Upper lobe of left lung (tissue), 4 donors: ENCODE results near the gene STAB2.

Source experiments
- EP300 ChIP-seq, 4 donors: sonication (generic); formaldehyde crosslinking; IDR thresholded peaks; one replicate each; pipeline ENCODE4 v1.5.1; 2017; ENCODE audit warnings: antibody characterized with exemption in 4 of 4, control low read depth in 2 of 4
- POLR2A ChIP-seq, 4 donors: fragments of 450-650 bp; IDR thresholded peaks; one replicate each; pipeline ENCODE4 v1.5.1; 2016 to 2017; ENCODE audit warnings: antibody characterized with exemption in 4 of 4, mild to moderate bottlenecking in 2 of 4
- POLR2AphosphoS5 ChIP-seq, 2 donors: sonication (generic); formaldehyde crosslinking; IDR thresholded peaks; one replicate each; pipeline ENCODE4 v1.5.1; 2017; ENCODE audit warnings: antibody characterized with exemption in 2 of 2
- TF ChIP-seq, protein P1 (sequence below), 6 experiments: fragments of 450-650 bp in 4 of 6; fragments of 200-600 bp in 2 of 6; sonication (generic) in 2 of 6; IDR thresholded peaks; one replicate each; pipeline ENCODE4 v1.5.1; 2016 to 2019; ENCODE audit warnings: antibody characterized with exemption in 6 of 6

DNA sequence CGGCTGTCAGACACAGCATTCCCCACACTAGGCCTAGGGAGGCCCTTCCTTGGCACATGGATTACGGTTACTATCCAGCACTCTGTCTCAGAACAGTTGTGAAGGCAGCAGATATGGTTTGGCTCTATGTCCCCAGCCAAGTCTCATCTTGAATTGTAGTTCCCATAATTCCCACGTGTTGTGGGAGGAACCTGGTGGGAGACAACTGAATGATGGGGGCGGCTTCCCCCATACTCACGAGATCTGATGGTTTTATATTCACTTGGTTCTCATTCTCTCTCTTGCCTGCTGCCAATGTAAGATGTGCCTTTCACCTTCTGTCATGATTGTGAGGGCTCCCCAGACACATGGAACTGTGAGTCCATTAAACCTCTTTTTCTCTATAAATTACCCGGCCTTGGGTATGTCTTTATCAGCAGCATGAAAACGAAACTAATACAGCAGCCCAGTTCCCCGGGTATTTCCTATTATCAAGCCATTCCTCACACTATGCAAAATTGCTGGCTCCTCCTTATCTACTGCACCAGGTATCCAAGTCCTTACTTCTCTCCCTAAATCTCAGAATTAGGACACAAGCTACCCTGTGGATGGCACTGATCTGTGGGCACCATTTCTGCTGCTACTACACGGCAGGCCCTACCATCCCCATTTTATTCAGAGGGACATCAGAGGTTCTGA lies 220.6 kb downstream of the STAB2 start:
- TF ChIP-seq, protein P1, sequence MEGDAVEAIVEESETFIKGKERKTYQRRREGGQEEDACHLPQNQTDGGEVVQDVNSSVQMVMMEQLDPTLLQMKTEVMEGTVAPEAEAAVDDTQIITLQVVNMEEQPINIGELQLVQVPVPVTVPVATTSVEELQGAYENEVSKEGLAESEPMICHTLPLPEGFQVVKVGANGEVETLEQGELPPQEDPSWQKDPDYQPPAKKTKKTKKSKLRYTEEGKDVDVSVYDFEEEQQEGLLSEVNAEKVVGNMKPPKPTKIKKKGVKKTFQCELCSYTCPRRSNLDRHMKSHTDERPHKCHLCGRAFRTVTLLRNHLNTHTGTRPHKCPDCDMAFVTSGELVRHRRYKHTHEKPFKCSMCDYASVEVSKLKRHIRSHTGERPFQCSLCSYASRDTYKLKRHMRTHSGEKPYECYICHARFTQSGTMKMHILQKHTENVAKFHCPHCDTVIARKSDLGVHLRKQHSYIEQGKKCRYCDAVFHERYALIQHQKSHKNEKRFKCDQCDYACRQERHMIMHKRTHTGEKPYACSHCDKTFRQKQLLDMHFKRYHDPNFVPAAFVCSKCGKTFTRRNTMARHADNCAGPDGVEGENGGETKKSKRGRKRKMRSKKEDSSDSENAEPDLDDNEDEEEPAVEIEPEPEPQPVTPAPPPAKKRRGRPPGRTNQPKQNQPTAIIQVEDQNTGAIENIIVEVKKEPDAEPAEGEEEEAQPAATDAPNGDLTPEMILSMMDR (IDR thresholded peaks at IDR 0.05) = no peak
- TF ChIP-seq POLR2A (IDR thresholded peaks at IDR 0.05) = no peak
- no peak for TF ChIP-seq POLR2AphosphoS5 (IDR thresholded peaks at IDR 0.05)
- TF ChIP-seq EP300 (IDR thresholded peaks at IDR 0.05) = no peak
